GM19455 (cell line): Measurements from ENCODE around the gene ZNF239.
"Not testable (repeated sequence)": the region's sequence is repeated elsewhere in the genome, so short reads cannot be mapped to it uniquely, and the experiment has no call there.

Source experiments
- ATAC-seq: cut with Tn5 transposase; IDR thresholded peaks from one replicate; pipeline ENCODE4 v1.9.1; 2021; ENCODE audit not compliant: unreplicated experiment

ZNF239 gene

GRCh38 chr10:43584051-43584450, 9.6 kb upstream of the ZNF239 start:
- no peak for ATAC-seq

DNA sequence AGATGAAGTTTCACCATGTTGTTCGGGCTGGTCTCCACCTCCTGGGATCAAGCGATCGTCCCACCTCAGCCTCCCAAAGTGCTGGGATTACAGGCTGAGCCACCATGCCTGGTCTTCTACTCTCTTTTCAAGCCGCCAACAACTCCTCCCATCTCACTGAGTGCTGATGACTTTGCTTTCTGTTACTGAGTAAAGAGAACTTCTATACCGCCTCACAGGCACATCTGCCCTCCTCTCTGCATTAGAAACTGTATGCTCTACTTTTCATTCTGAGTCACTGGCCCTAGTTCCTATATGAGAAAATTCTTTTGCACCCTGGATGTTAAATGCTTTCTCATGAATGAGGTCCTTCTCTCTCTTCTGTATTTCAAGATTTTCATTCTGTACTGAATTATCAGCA, 2.2 kb upstream of the ZNF239 start:
- ATAC-seq: no peak

- no peak for ATAC-seq
Observed at GRCh38 chr10:43576062-43576461, 1.6 kb upstream of the ZNF239 start.

DNA sequence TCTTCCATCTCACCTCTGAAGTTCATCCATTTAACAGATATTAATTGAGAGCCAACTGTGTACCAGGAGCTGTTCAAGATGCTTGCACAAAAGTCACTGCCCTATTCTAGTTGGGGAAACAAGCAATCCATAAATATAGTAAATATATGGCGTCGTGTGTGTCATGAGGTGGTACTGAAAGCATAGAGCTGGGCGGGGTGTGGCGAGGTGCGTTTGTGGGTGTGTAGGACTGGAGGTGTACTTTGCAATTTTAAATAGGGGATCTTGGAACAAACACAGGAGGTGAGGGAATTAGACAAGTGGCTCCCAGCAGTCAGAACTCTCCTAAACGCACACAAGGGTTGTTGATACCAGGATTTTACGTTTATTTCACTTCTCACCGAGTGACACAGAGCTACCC, 490 bp upstream of the ZNF239 start:
- ATAC-seq: no peak

DNA sequence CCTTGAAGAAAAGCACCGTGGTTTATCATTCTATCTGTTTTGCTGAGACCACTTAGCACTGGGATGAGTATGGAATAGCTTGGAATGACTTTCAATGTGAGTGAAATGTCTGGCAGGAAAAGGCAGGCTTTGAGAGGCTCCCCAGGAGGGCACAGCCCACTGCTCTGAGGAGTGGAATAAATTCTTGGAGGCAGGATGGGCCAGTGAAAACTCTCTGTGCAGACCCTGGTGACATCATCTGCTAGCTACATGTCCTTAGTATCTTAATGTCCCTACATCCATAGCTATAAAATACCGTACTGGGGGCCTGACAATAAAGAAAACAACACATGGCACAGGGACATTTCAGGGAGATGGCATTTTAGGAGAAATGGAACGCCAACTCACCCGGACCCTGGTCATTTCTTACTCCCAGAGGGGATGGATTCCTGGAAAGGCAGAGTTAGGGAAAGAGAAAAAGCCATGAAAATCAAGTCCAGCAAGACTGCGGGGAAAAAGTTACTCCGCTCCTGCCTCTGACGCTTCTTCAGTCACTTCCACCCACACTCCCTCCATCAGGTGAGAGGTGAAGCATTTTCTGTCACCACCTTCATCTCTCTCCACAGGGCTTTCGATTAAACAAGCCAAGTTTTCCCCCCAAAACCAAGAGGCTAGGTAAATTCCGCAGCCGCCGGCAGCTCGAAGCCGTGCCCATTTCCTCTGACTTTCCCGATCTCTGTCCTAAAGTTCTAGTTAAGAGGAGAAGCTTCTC, 991 bp downstream of the ZNF239 start:
- ATAC-seq: no peak

- ATAC-seq: no peak
Observed at GRCh38 chr10:43570971-43571370, 3.4 kb downstream of the ZNF239 start.

GRCh38 chr10:43569681-43570080, 4.7 kb downstream of the ZNF239 start:
- ATAC-seq: no peak

- no peak for ATAC-seq
Observed at GRCh38 chr10:43557214-43557613, 17.2 kb downstream of the ZNF239 start.

GRCh38 chr10:43543746-43544145, 30.7 kb downstream of the ZNF239 start:
- ATAC-seq: not testable (repeated sequence)

- ATAC-seq: no peak
Observed at GRCh38 chr10:43524434-43525247, 49.8 kb downstream of the ZNF239 start.
